Measurements from ENCODE around the gene ADNP. TPM values are rescaled to one million over a fixed set of nuclear protein-coding genes. Genes with fewer than 3 reads are reported as not detected.
A peak's percentile ranks its signal among the peaks of the same experiment; 100 is the strongest.
"Not testable (repeated sequence)": the region's sequence is repeated elsewhere in the genome, so short reads cannot be mapped to it uniquely, and the experiment has no call there.

The ADNP gene
- 10 to 100 TPM; 56.8 to 75.8 (median 66.8) TPM for total RNA-seq
- 61.0 TPM for total RNA-seq (2013)

DNA sequence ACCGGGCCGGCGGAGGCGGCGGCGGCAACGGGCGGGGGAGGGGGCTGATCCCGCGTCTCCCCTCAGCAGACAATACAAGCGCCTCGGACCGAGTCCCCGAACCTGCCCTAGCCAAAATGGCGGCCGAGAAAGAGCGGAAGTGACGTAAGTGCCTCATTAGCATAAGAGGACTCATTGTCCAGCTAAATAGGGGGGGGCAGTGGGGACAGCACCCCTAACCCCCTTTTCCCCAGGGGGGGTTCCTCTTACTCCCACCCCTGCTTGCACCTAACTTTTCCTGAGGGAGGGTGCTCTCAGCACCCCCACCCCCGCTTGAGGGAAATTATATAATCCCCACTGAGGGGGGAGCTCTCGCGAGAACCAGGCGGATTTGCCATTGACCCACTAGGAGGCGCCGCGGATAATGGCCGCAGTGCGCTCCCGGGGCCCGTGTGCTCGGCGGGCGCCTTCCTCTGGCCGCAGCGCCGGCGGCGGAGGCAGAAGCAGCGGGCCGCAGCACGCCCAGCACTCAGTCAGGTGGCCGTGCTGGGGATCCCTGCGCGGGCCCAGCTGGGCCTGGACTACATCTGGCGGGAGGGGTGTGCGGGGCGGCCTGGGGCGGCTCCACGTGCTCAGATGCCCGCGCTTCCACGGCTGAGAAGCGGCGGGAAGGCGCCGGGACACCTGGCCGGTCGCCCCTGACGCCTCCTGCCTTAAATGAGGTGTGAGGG is at the start of gene ADNP:
TSS of gene ADNP (minus strand) at position 132 of the 710 bp plus-strand sequence. CDS start 27,441 bp downstream, outside the sequence.
- WGBS (ENCODE audit: insufficient coverage) = under 1% methylated on average over 58 of the region's 58 CpGs
- intact Hi-C loops (cut with micrococcal nuclease) = loop anchor here (1.0 kb wide), 1 partner anchor 27 kb away; the partner anchor contains the start of genes DPM1 and MOCS3
- no peaks in the 10 kb centered on the region for H3K27me3 ChIP-seq (ENCODE audit: control insufficient read depth, insufficient read depth, low read length)
- Mint-ChIP-seq H3K4me3 (peak within 1 kb of the TSS; percentile 95), H3K4me1 (peaks cover 30 to 31% of the 10 kb centered on the region in 2 donors), H3K27me3 (ENCODE audit: low read depth in 2 of 2) (no peaks in the 10 kb centered on the region), H3K27ac (peak within 1 kb of the TSS; percentile 90 to 98), H3K9me3 (no peaks in the 10 kb centered on the region), H3K36me3 (no peaks in the 10 kb centered on the region)
- peaks cover 20% of the 10 kb centered on the region for H3K4me1 ChIP-seq (ENCODE audit: control insufficient read depth, insufficient read depth, low read length)
- DNase-seq = peak; percentile 92 to 96
- peak; percentile 71 to 85 (median 77) for ATAC-seq
- TF ChIP-seq, protein P1, sequence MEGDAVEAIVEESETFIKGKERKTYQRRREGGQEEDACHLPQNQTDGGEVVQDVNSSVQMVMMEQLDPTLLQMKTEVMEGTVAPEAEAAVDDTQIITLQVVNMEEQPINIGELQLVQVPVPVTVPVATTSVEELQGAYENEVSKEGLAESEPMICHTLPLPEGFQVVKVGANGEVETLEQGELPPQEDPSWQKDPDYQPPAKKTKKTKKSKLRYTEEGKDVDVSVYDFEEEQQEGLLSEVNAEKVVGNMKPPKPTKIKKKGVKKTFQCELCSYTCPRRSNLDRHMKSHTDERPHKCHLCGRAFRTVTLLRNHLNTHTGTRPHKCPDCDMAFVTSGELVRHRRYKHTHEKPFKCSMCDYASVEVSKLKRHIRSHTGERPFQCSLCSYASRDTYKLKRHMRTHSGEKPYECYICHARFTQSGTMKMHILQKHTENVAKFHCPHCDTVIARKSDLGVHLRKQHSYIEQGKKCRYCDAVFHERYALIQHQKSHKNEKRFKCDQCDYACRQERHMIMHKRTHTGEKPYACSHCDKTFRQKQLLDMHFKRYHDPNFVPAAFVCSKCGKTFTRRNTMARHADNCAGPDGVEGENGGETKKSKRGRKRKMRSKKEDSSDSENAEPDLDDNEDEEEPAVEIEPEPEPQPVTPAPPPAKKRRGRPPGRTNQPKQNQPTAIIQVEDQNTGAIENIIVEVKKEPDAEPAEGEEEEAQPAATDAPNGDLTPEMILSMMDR (IDR thresholded peaks at IDR 0.05) = peak; percentile 70
- no peaks in the 10 kb centered on the region for H3K9me3 ChIP-seq (ENCODE audit: control insufficient read depth, insufficient read depth, low read length)
- H3K4me3 ChIP-seq (ENCODE audit: low read length) = peak within 1 kb of the TSS; percentile 92
- peaks cover 35% of the 10 kb centered on the region for H3K36me3 ChIP-seq (ENCODE audit: control insufficient read depth, insufficient read depth, low read length)
- H3K27ac ChIP-seq (ENCODE audit: low read length) = peak within 1 kb of the TSS; percentile 100

DNA sequence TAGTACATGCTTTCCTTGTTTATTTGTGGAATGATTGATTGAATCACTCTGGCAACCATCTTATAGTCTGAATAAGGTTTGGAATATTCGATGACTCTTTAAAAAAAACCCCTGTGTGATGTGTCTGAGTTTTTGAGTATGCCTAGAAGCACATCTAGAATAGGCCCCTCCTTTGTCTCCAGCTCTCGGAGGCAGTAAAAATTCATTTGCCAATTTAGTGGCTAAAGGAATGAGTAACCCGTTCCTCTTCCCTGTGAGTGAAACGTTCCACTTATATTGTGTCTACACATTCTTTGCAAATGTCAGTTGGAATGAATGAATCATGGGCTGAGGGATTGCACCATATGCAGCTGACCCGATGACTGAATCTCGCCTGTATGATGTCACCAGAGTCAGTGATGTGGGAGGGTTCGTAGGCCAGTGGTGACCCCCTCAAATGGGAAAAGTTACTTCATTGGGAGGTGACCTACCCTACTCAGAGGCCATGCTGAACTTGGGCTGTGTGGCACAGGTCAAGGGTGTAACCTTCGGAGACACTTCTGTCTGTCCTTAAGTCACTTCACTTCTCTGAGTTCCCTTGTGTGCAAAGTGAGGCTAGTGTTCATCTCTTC is 48.9 kb upstream of the ADNP start:
- H3K4me1 Mint-ChIP-seq = peaks cover 0 to 6% of the 10 kb centered on the region in 2 donors
- no peak overlapping the region for H3K4me3 Mint-ChIP-seq
- Histone ChIP-seq H3K4me3 (ENCODE audit: low read length) (no peak overlapping the region), H3K27me3 (ENCODE audit: control insufficient read depth, insufficient read depth, low read length) (no peaks in the 10 kb centered on the region), H3K4me1 (ENCODE audit: control insufficient read depth, insufficient read depth, low read length) (peaks cover 5% of the 10 kb centered on the region), H3K36me3 (ENCODE audit: control insufficient read depth, insufficient read depth, low read length) (no peaks in the 10 kb centered on the region), H3K27ac (ENCODE audit: low read length) (no peak overlapping the region), H3K9me3 (ENCODE audit: control insufficient read depth, insufficient read depth, low read length) (no peaks in the 10 kb centered on the region)
- WGBS (ENCODE audit: insufficient coverage) = 75% methylated on average over 8 of the region's 8 CpGs
- no peaks in the 10 kb centered on the region for H3K36me3 Mint-ChIP-seq
- no peaks in the 10 kb centered on the region for H3K9me3 Mint-ChIP-seq
- TF ChIP-seq, protein P1 (IDR thresholded peaks at IDR 0.05) = no peak
- DNase-seq (no peak), ATAC-seq (no peak)
- peaks cover 24 to 31% of the 10 kb centered on the region in 2 donors for H3K27me3 Mint-ChIP-seq (ENCODE audit: low read depth in 2 of 2)
- intact Hi-C loops (cut with micrococcal nuclease) = loop anchor here (10.0 kb wide), 1 partner anchor 1105 kb away; no protein-coding TSS in a partner anchor
- H3K27ac Mint-ChIP-seq = no peak overlapping the region

DNA sequence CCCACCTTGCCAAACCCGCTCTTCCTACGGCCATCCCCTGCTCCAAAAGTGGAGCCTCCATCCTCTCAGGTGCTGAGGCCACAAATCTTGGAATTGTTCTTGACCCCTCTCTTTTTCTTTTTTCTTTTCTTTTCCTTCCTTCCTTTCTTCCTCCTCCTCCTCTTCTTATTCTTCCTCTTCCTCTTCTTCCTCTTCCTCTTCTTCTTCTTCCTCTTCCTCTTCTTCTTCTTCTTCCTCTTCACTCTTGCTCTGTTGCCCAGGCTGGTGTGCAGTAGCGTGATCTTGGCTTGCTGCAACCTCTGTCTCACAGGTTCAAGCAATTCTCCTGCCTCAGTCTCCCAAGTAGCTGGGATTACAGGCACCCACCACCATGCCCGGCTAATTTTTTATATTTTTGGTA is 47.3 kb upstream of the ADNP start:
- WGBS (ENCODE audit: insufficient coverage) = 94% methylated on average over 3 of the region's 4 CpGs
- H3K27ac Mint-ChIP-seq; H3K4me3 Mint-ChIP-seq; H3K9me3 ChIP-seq (ENCODE audit: control insufficient read depth, insufficient read depth, low read length); intact Hi-C loops (cut with micrococcal nuclease); H3K27me3 ChIP-seq (ENCODE audit: control insufficient read depth, insufficient read depth, low read length); H3K4me1 Mint-ChIP-seq; H3K36me3 Mint-ChIP-seq; H3K36me3 ChIP-seq (ENCODE audit: control insufficient read depth, insufficient read depth, low read length); H3K4me3 ChIP-seq (ENCODE audit: low read length); DNase-seq; H3K9me3 Mint-ChIP-seq; H3K27ac ChIP-seq (ENCODE audit: low read length); ATAC-seq; H3K4me1 ChIP-seq (ENCODE audit: control insufficient read depth, insufficient read depth, low read length): not testable (repeated sequence)
- peaks cover 26 to 34% of the 10 kb centered on the region in 2 donors for H3K27me3 Mint-ChIP-seq (ENCODE audit: low read depth in 2 of 2)

Measured in natural killer cell (primary cell).